Fibroblast of mammary gland (primary cell): ENCODE data around the gene DNM2.
A peak's percentile ranks its signal among the peaks of the same experiment; 100 is the strongest.

Experiments used
- DNase-seq: peaks from one replicate; pipeline ENCODE4 v3.0.0-alpha.2; 2010; ENCODE audit warnings: low read depth
- H3K4me3 ChIP-seq: 2 replicates; pipeline ENCODE4 v1.5.1; 2011; ENCODE audit warnings: low read depth, mild to moderate bottlenecking, low read length, moderate library complexity; ENCODE audit not compliant: control insufficient read depth
- TF ChIP-seq, protein P1 (sequence below): conservative IDR thresholded peaks from 2 replicates; pipeline ENCODE4 v1.5.1; 2011; ENCODE audit warnings: low read depth, low read length, inconsistent platforms; ENCODE audit not compliant: control insufficient read depth, insufficient read depth

The DNM2 gene

DNA sequence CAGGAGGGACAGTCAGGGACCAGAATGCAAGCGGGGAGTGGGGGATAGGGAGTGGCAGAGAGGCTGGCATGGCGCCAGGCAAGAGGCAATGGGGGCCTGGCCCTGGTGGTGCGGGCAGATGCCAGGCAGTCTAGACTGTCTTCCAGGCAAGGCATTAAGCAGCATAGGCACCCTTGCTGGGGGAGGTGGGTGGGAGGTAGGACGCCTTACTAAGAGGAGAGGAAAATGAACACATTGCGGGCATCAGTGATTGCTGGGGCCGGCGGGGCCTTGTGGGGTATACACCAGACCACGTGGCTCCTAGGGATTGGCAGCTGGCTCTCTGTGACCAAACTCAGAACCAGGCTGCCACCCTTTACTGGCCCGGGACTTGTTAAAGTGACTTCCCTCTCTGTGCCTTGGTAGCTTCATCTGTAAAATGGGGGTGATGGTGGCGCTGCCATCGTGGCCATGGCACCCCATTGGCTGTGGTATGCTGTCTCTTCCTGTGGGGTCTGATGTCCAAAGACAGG, 46.0 kb downstream of the DNM2 start:
- DNase-seq = no peak
- TF ChIP-seq, protein P1, sequence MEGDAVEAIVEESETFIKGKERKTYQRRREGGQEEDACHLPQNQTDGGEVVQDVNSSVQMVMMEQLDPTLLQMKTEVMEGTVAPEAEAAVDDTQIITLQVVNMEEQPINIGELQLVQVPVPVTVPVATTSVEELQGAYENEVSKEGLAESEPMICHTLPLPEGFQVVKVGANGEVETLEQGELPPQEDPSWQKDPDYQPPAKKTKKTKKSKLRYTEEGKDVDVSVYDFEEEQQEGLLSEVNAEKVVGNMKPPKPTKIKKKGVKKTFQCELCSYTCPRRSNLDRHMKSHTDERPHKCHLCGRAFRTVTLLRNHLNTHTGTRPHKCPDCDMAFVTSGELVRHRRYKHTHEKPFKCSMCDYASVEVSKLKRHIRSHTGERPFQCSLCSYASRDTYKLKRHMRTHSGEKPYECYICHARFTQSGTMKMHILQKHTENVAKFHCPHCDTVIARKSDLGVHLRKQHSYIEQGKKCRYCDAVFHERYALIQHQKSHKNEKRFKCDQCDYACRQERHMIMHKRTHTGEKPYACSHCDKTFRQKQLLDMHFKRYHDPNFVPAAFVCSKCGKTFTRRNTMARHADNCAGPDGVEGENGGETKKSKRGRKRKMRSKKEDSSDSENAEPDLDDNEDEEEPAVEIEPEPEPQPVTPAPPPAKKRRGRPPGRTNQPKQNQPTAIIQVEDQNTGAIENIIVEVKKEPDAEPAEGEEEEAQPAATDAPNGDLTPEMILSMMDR = no peak

DNA sequence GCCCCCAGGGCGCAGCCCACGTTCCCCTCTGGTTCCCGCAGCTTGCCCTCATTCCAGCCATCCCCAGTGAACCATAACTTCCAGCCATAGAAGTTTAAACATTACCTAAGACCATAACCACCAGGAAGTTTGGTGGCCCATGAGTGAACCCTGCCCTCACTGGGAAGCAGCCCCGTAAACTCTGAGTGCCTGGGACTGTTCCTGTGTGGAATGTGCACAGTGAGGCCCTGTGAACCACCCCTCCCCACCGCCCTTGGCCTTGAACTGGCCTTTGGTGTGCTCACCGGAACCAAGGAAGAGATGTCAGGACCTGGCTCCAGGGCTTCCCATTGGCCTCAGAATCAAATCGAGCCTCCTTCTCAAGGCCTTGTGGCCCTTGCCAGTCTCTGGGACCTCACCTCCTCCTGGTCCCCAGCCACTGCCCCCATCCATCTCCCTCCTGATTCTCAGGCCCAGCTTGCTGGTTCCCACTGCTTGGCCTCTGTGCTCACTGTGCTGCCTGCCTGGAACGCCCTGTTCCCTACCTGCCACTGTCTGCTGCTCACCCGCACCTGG, 46.5 kb downstream of the DNM2 start:
- no peak overlapping the region for H3K4me3 ChIP-seq
- TF ChIP-seq, protein P1 = no peak
- DNase-seq = no peak

More for the DNA sequence above, 46.0 kb downstream of the DNM2 start:
- H3K4me3 ChIP-seq = no peak overlapping the region

DNA sequence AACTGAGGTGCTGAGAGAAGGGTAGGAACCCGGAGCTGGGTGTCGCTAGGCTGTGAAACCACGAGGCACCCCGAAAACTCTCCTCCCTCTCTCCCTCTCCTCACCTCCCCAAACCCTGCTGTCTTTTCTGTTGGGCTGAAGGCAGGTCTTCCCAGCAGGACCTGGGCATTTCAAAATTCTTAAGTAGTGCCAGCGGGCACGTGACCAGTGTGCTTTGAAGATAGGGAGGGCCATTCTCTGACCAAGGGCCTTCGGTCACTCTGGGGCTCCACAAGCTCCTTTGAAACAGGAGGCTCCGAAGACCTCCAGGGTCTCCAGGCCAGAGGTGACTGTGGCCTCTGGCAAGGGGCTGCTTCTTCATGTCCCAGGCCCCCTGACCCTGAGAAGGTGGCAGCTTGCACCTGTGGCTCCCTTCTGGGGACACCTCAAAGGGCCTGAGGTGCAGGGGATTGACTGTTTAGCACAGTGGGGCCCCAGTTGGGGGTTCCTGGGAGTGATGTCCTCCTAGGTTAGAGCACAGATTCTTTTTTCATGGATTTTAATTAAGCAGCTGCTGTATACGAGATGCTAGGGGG, 48.3 kb downstream of the DNM2 start:
- no peak for DNase-seq
- no peak overlapping the region for H3K4me3 ChIP-seq
- TF ChIP-seq, protein P1 = no peak

DNA sequence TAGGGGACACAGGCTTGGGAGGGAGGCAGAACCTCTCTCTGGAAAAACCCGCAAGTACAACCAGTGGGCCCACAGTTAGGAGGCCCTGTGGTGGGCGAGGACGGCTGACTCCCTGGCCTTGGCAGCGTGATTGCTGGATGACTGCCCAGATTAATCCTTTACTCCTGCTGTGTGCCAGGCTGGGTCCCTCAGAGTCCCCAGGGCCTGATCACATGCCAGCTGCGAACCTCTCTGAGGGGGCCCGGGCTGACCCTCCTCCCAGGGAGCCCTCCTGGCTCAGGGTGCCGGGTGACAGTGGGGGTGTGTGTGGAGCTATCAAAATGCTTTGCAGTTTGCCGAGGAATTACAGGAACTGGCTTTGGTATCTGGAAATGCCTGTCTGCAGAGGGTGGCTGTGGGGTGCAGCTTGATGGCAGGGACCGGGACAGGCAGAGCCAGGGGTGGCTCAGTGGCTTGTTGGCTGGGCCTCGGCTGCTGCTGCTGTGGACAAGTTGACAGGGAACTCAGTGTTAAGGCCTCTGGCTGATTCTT, 48.9 kb downstream of the DNM2 start:
- peak; percentile 48 for DNase-seq
- TF ChIP-seq, protein P1 = no peak
- no peak overlapping the region for H3K4me3 ChIP-seq

DNA sequence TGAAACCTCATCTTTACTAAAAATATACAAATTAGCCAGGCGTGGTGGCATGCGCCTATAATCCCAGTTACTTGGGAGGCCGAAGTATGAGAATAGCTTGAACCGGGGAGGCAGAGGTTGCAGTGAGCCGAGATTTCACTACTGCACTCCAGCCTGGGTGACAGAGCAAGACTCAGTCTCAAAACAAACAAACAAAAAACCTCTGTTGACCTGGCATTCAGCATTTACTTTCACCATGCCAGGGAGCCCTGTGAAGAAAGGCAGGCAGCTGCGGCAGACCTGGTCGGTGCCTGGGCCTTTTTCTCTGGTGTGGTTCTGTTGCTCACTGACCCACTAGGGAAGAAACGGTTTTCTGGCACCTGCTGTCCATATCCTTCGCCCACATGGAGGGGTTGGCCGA, 49.8 kb downstream of the DNM2 start:
- no peak for DNase-seq
- TF ChIP-seq, protein P1 = no peak
- no peak overlapping the region for H3K4me3 ChIP-seq

DNA sequence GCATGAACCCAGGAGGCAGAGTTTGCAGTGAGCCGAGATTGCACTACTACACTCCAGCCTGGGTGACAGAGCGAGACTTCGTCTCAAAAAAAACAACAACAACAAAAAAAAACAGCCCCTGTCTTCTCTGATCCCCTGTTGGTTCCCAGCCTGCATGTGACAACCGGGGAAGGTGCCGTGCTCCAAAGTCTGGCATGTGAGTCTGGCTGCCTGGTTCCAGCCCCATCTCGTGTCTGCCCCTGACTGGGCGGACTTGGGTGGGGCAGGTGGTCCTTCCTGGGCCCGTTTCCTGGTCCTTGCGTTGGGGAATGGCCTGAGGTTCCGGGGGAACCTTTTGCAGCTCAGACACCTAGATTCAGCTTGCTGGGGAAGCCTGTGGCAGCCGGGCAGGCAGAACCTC, 50.5 kb downstream of the DNM2 start:
- DNase-seq = no peak
- H3K4me3 ChIP-seq = no peak overlapping the region

More for the DNA sequence above, 50.5 kb downstream of the DNM2 start:
- TF ChIP-seq, protein P1 = no peak
